Measurements from ENCODE around the gene FBXW2.
"Not testable (repeated sequence)": the region's sequence is repeated elsewhere in the genome, so short reads cannot be mapped to it uniquely, and the experiment has no call there.

Gene FBXW2

GRCh38 chr9:120792898-120793765, at the start of gene FBXW2:
FBXW2 (minus strand) TSS chr9:120793416; CDS start chr9:120788258, 5,158 bp downstream.
- DNase-seq, result peak; percentile 93

- DNase-seq, result peak; percentile 61
Measured at GRCh38 chr9:120841930-120842684, 48.9 kb upstream of the FBXW2 start.

- no peak for DNase-seq
Measured at GRCh38 chr9:120839146-120839545, 45.9 kb upstream of the FBXW2 start.

DNA sequence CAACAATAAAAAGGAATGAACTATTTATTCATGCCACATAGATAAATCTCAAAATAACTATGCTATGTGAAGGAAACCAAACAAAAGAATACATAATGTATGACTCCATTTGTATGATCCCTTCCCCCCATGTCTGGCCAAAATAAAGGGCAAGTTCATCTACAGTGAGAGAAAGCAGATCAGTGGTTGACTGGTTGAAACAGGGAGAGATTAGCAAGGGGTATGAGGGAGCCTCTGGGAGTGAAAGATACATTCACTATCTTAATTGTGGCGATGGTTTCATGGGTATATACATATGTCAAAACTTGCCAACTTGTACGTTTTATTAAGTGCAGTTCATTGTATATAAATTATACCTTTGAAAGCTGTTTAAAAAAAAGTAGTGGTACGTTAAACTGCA, 44.7 kb upstream of the FBXW2 start:
- peak; percentile 47 for DNase-seq

DNA sequence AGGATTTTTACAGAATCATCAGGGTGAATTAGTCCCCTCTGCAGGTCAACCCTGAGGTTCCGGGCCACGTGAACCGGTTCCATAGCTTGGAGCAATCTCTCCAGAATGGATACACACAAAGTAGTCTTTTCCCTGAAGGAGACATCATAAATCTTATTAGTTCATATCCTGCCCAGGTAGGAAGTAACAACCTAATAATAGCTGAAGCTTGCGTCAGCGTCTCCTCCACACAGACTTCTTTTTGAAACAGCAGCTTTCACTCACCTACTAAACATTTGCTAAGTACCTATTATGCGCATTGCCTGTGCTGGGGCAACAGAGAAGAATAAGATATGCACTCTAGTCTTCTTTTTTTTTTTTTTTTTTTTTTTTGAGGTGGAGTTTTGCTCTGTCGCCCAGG, 40.1 kb upstream of the FBXW2 start:
- DNase-seq, result no peak

- DNase-seq, result no peak
Measured at GRCh38 chr9:120832807-120833206, 39.6 kb upstream of the FBXW2 start.

- DNase-seq, result no peak
Measured at GRCh38 chr9:120830865-120831264, 37.6 kb upstream of the FBXW2 start.

DNA sequence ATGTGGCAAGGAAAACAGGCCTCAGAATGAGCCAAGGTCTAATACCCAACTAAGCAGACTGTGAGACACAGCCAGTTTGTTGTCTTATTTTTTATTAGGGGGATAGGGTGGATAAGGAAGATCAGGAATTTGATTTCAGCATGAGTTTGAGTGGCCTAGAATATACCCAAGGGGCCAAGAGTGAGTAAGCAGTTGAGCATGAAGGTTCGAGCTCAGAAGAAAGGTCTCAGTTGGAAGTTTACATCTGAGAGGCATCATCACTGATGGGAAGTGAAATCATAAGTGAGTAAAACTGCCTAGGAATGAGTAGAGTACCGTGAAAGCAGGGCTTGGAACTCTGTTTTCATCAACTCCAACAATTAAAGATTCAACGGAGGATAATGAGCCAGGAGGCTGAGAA, 36.9 kb upstream of the FBXW2 start:
- no peak for DNase-seq

DNA sequence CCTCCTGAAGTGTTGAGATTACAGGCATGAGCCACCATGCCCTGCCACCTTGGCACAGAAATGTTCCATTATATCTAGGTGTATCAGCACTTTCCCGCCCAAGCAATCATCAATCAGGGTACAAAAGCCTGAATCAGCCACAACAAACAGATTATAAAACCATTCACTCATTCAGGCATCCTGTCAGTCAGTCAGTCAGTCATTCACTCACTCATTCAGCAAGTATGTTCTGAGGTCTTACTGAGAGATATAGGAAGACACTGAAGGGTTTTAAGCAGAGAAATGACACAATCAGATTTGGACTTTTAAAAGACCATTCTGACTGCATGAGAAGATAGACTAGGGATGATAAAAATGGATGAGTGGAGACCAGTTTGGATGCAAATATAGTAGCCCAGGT, 36.4 kb upstream of the FBXW2 start:
- DNase-seq, result no peak

- DNase-seq, result no peak
Measured at GRCh38 chr9:120820095-120820494, 26.9 kb upstream of the FBXW2 start.

DNA sequence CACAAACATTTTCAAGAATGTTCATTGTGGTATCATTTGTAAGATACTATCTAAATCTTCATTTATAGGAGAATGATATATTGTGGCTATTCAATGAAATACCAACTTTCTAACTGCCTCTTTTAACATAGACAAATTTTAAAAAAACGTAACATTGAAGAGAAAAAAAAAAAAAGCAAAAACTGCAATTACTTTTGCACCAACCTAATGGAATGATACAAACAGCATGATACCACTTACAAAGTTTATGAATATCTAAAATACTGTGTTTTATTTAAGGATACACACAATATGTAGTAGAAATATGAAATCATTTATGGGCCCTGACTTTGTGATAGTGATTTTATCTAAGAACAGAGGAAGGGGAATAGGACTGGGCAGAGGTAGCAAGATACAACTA, 25.4 kb upstream of the FBXW2 start:
- DNase-seq, result no peak

- DNase-seq, result no peak
Measured at GRCh38 chr9:120815075-120815474, 21.9 kb upstream of the FBXW2 start.

DNA sequence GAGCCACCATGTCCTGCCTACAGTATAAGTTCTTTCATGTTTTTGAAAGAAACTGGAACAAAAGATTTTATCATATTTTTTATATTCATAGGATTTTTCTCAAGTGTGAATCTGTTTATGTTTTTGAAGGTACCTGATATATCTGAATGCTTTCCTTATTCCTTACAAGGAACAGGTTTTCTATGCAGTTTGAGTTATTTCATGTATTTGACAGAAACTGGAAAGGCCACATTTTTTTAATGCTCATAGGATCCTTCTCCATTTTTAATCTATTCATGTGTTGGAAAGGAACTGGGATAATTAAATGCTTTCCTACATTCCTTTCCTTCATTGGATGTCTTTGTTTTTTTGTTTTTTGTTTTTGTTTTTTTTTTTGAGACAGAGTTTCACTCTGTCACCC, 15.7 kb upstream of the FBXW2 start:
- DNase-seq, result no peak

DNA sequence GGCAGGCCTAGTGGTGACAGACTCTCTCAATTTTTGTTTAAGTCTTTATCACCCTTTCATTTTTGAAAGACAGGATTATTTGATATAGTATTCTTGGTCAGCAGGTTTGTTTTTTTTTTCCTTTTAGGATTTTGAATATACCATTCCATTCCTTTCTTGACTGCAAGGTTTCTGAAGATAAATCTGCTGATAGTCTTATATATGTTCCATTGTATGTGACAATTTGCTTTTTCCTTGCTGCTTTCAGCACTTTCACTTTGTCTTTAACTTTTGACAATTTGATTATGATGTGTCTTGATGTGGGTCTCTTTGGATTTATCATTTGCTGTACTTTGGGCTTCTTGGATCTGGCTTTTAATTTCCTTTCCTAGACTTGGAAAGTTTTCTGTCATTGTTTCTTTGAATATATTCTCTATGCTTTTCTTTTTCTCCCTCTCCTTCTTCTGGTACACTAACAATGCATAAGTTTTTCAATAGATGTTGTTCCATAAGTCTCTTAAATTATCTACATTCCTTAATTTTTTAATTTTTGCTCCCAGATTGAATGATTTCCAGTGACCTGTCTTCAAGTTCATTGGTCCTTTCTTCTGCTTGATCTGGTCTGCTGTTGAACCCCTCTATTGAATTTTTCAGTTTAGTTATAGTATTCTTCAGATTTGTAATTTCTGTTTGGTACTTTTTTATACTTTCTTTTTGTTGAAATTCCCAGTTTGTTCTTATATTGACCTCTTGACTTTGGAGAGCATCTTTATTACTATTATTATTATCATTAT, 14.6 kb upstream of the FBXW2 start:
- DNase-seq, result no peak

DNA sequence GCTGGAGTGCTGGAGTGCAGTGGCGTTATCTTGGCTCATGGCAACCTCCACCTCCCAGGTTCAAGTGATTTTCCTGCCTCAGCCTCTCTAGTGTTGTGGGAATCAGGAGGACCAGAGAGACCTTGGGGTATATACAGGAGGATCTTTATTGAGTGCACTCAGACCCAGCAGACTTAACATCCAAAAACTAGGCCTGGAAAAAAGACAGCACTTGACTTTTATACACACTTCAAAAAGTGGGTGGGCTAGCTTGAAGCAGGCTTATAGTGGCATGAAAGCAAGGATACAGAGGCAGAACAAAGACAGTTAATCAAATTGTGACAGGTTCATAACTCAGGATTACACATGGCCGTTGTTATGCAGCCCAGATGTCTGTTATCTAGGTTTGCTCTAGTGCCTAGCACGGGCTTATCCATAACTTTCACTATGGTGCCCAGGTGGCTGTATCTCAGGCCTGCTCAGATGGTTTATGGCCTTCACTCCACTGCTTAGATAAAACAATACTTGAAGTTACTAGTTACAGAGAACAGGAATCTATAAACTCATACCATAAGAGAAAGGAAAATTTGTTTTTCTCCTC, 11.7 kb upstream of the FBXW2 start:
- not testable (repeated sequence) for DNase-seq

DNA sequence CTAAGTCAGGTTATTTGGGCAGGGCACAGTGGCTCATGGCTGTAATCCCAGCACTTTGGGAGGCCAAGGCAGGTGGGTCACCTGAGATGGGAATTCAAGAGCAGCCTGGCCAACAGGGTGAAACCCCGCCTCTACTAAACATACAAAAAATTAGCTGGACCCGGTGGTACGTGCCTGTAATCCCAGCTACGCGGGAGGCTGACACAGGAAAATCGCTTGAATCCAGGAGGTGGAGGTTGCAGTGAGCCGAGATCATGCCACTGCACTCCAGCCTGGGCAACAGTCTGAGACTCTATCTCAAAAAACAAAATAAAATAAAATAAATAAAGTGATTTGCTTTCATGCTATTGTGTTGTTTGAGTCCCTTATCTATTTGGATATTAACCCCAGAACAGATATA, 8.2 kb upstream of the FBXW2 start:
- DNase-seq, result no peak

- DNase-seq, result no peak
Measured at GRCh38 chr9:120791161-120791560, 2.1 kb downstream of the FBXW2 start.

DNA sequence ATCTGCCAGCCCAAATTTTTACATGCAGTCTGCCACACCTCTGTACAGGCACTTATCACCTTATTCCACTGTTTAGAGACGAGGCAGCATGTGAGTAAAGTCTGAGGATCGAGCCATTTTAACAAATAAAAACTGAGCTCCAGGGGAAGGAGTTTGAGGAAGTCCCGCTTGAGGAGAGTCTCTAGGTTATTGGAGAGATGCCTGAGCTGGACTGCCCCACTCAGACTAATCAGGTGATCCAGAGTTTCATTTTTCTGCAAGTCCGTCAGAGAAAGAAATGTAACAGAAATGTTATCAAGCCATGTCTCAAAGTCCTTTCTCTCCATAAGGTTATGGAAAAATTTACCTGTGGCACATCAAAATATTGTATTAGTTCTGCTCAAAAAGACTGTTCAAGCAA, 5.3 kb downstream of the FBXW2 start:
- DNase-seq, result no peak

GRCh38 chr9:120783602-120784047, 9.6 kb downstream of the FBXW2 start:
- DNase-seq, result no peak

GRCh38 chr9:120781236-120781635, 12.0 kb downstream of the FBXW2 start:
- no peak for DNase-seq

DNA sequence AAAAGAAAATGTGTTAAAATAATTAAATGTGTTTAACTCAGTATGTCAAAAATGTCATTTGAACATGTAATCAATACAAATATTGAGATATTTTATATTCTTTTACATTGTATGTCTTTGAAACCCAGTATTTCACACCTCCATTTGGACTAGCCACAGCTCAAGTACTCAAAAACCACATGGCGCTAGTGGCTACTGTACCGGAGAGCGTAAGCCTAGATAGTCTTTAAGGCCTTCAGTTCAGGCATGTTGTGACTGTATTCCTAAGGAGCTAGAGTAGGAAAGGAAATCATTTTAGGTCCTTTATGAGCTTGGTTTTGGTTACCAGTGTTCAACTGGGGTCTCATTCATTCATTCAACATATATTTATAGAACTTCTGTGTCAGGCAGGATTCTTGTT, 12.8 kb downstream of the FBXW2 start:
- DNase-seq, result no peak

GRCh38 chr9:120779227-120779626, 14.0 kb downstream of the FBXW2 start:
- no peak for DNase-seq

- DNase-seq, result no peak
Measured at GRCh38 chr9:120778758-120779157, 14.5 kb downstream of the FBXW2 start.
